SK-N-SH treated with all-trans-retinoic acid at 6 μM for 48 hours (cell line): ENCODE measurements around the gene PHKG1.
A peak's percentile ranks its signal among the peaks of the same experiment; 100 is the strongest.
"Not testable (repeated sequence)": the region's sequence is repeated elsewhere in the genome, so short reads cannot be mapped to it uniquely, and the experiment has no call there.

Source experiments
- ATAC-seq: fragments of 200-7000 bp; cut with Tn5 transposase; 3 replicates; pipeline ENCODE4 v1.9.1; 2020; ENCODE audit warnings: mild to moderate bottlenecking, moderate library complexity
- ARNTL ChIP-seq: fragments of 450-650 bp; formaldehyde crosslinking; IDR thresholded peaks from 2 replicates; pipeline ENCODE4 v1.5.0; 2020; ENCODE audit warnings: low read depth, mild to moderate bottlenecking, moderate library complexity, borderline replicate concordance
- BACH2 ChIP-seq: fragments of 250-450 bp; sonication (Bioruptor Pico); IDR thresholded peaks from 2 replicates; pipeline ENCODE4 v1.9.0; 2021; ENCODE audit warnings: mild to moderate bottlenecking, borderline replicate concordance
- GLIS3 ChIP-seq: fragments of 250-450 bp; sonication (Bioruptor Pico); IDR thresholded peaks from 2 replicates; pipeline ENCODE4 v1.5.0; 2020; ENCODE audit warnings: mild to moderate bottlenecking, moderate library complexity
- ISL1 ChIP-seq: fragments of 250-450 bp; sonication (Bioruptor Pico); IDR thresholded peaks from 2 replicates; pipeline ENCODE4 v2.1.2; 2022; ENCODE audit warnings: mild to moderate bottlenecking, moderate library complexity
- OSR1 ChIP-seq: fragments of 250-450 bp; sonication (Bioruptor Pico); IDR thresholded peaks from 2 replicates; pipeline ENCODE4 v1.8.0; 2022; ENCODE audit warnings: moderate library complexity, mild to moderate bottlenecking, inconsistent platforms
- PPARA ChIP-seq: fragments of 250-450 bp; sonication (Bioruptor Pico); IDR thresholded peaks from 2 replicates; pipeline ENCODE4 v1.5.0; 2020; ENCODE audit warnings: mild to moderate bottlenecking, borderline replicate concordance
- RARB ChIP-seq: fragments of 250-450 bp; sonication (Bioruptor Pico); IDR thresholded peaks from 2 replicates; pipeline ENCODE4 v1.8.0; 2021; ENCODE audit warnings: mild to moderate bottlenecking, moderate library complexity
- SNAI2 ChIP-seq: fragments of 250-450 bp; sonication (Bioruptor Pico); IDR thresholded peaks from 2 replicates; pipeline ENCODE4 v1.5.0; 2020; ENCODE audit warnings: mild to moderate bottlenecking, moderate library complexity
- TCF4 ChIP-seq: fragments of 250-450 bp; sonication (Bioruptor Pico); IDR thresholded peaks from 2 replicates; pipeline ENCODE4 v1.8.0; 2021; ENCODE audit warnings: mild to moderate bottlenecking, moderate library complexity, borderline replicate concordance
- TOX ChIP-seq: fragments of 250-450 bp; sonication (Bioruptor Pico); IDR thresholded peaks from 2 replicates; pipeline ENCODE4 v1.8.0; 2021; ENCODE audit warnings: mild to moderate bottlenecking, moderate library complexity, borderline replicate concordance
- ZC3H10 ChIP-seq: fragments of 250-450 bp; sonication (Bioruptor Pico); IDR thresholded peaks from 2 replicates; pipeline ENCODE4 v1.5.1; 2021; ENCODE audit warnings: mild to moderate bottlenecking, moderate library complexity
- ZFP30 ChIP-seq: fragments of 450-650 bp; formaldehyde crosslinking; IDR thresholded peaks from 2 replicates; pipeline ENCODE4 v1.5.0; 2022; ENCODE audit warnings: mild to moderate bottlenecking, moderate library complexity
- ZNF565 ChIP-seq: fragments of 450-650 bp; formaldehyde crosslinking; conservative IDR thresholded peaks from 2 replicates; pipeline ENCODE4 v1.5.0; 2020; ENCODE audit warnings: low read depth, mild to moderate bottlenecking, moderate library complexity
- ZNF70 ChIP-seq: fragments of 450-650 bp; formaldehyde crosslinking; IDR thresholded peaks from 2 replicates; pipeline ENCODE4 v1.5.0; 2020; ENCODE audit warnings: mild to moderate bottlenecking, moderate library complexity
- ZNF8 ChIP-seq: fragments of 450-650 bp; formaldehyde crosslinking; IDR thresholded peaks from 2 replicates; pipeline ENCODE4 v1.5.0; 2020; ENCODE audit warnings: mild to moderate bottlenecking, moderate library complexity
- TF ChIP-seq, protein P1 (sequence below): fragments of 250-450 bp; sonication (Bioruptor Pico); IDR thresholded peaks from 2 replicates; pipeline ENCODE4 v1.8.0; 2020; ENCODE audit warnings: mild to moderate bottlenecking, moderate library complexity, borderline replicate concordance
- TF ChIP-seq, protein P2 (sequence below): fragments of 250-450 bp; sonication (Bioruptor Pico); IDR thresholded peaks from 2 replicates; pipeline ENCODE4 v1.5.0; 2020; ENCODE audit warnings: mild to moderate bottlenecking, moderate library complexity
- TF ChIP-seq, protein P3 (sequence below): fragments of 250-450 bp; sonication (Bioruptor Pico); IDR thresholded peaks from 2 replicates; pipeline ENCODE4 v1.5.1; 2021; ENCODE audit warnings: mild to moderate bottlenecking, moderate library complexity
- TF ChIP-seq, protein P4 (sequence below): fragments of 250-450 bp; sonication (Bioruptor Pico); IDR thresholded peaks from 2 replicates; pipeline ENCODE4 v1.8.0; 2021; ENCODE audit warnings: low read depth, mild to moderate bottlenecking, moderate library complexity, borderline replicate concordance

Gene PHKG1

DNA sequence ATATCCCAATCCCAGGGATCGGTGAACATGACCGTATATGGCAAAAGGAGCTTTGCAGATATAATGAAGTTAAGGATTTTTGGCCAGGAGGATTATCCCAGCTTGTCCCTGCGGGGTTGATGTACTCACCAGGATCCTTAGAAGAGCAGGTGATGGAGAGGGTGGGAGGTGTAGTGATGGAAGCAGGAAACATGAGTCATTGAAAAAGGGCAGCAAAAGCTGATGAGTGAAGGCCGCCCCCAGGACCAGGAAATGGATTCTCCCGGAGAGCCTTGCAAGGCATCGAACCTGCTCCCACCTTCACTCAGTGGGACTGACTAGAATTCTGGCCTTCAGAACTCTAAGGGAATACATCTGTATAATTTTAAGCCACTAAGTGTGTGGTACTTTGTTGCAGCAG lies 28.7 kb upstream of the PHKG1 start:
- no peak for ATAC-seq
- TF ChIP-seq, protein P1, sequence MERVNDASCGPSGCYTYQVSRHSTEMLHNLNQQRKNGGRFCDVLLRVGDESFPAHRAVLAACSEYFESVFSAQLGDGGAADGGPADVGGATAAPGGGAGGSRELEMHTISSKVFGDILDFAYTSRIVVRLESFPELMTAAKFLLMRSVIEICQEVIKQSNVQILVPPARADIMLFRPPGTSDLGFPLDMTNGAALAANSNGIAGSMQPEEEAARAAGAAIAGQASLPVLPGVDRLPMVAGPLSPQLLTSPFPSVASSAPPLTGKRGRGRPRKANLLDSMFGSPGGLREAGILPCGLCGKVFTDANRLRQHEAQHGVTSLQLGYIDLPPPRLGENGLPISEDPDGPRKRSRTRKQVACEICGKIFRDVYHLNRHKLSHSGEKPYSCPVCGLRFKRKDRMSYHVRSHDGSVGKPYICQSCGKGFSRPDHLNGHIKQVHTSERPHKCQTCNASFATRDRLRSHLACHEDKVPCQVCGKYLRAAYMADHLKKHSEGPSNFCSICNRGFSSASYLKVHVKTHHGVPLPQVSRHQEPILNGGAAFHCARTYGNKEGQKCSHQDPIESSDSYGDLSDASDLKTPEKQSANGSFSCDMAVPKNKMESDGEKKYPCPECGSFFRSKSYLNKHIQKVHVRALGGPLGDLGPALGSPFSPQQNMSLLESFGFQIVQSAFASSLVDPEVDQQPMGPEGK (CRISPR knock-in tag) = no peak
- TF ChIP-seq BACH2 (no peak), PPARA (CRISPR knock-in tag) (no peak)
- TF ChIP-seq, protein P2, sequence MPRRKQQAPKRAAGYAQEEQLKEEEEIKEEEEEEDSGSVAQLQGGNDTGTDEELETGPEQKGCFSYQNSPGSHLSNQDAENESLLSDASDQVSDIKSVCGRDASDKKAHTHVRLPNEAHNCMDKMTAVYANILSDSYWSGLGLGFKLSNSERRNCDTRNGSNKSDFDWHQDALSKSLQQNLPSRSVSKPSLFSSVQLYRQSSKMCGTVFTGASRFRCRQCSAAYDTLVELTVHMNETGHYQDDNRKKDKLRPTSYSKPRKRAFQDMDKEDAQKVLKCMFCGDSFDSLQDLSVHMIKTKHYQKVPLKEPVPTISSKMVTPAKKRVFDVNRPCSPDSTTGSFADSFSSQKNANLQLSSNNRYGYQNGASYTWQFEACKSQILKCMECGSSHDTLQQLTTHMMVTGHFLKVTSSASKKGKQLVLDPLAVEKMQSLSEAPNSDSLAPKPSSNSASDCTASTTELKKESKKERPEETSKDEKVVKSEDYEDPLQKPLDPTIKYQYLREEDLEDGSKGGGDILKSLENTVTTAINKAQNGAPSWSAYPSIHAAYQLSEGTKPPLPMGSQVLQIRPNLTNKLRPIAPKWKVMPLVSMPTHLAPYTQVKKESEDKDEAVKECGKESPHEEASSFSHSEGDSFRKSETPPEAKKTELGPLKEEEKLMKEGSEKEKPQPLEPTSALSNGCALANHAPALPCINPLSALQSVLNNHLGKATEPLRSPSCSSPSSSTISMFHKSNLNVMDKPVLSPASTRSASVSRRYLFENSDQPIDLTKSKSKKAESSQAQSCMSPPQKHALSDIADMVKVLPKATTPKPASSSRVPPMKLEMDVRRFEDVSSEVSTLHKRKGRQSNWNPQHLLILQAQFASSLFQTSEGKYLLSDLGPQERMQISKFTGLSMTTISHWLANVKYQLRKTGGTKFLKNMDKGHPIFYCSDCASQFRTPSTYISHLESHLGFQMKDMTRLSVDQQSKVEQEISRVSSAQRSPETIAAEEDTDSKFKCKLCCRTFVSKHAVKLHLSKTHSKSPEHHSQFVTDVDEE (CRISPR knock-in tag) = no peak
- TF ChIP-seq, all 23 proteins: peak for 0

DNA sequence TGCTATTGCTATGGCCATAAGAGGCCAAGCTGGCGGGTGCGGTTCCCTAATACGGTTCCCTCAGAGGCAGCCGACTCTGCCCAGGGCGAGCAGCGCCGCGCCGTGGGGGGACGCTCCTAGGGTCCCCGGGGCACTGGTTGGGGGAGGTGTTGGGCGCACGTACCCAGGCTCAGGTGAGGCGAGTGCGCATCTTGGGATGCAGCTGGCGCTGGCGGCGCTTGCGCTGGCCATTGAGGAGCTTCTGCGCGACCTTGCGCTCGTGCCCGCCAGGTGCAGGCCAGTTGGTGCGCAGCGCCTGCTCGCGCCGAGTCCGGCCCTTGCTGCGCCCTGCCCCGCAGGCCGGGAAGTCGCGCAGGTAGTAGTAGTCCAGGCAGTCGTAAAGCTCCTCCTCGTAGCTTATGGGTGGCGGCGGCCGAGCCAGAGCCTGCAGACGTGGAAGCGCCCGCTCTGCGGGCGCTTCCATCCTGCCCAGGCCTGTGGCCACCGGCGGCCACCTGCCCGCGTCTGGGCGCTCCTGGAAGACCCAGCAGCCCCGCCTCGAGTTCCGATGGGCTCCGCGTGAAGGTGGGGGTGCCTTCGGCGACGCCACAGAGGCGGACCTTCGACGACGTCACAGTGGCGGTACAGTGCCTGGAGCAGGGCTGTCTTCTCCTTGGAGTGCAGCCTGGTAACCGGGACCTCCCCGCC lies 23.2 kb upstream of the PHKG1 start, which contains the start of gene NUPR2:
Gene NUPR2 (minus strand): TSS at position 566 of the 687 bp plus-strand sequence. CDS start 103 bp downstream, at position 463.
- peak; percentile 40 for ATAC-seq
- TF ChIP-seq ZNF8 (CRISPR knock-in tag) = no peak
- TF ChIP-seq ZFP30 (CRISPR knock-in tag) = no peak
- TF ChIP-seq GLIS3 (CRISPR knock-in tag) = no peak
- no peak for TF ChIP-seq SNAI2
- no peak for TF ChIP-seq TOX (CRISPR knock-in tag)
- TF ChIP-seq ZNF70 (CRISPR knock-in tag) = no peak
- no peak for TF ChIP-seq TCF4 (CRISPR knock-in tag)
- TF ChIP-seq, protein P2 (CRISPR knock-in tag) = no peak
- TF ChIP-seq ZC3H10 = no peak
- no peak for TF ChIP-seq RARB (CRISPR knock-in tag)
- TF ChIP-seq, protein P3, sequence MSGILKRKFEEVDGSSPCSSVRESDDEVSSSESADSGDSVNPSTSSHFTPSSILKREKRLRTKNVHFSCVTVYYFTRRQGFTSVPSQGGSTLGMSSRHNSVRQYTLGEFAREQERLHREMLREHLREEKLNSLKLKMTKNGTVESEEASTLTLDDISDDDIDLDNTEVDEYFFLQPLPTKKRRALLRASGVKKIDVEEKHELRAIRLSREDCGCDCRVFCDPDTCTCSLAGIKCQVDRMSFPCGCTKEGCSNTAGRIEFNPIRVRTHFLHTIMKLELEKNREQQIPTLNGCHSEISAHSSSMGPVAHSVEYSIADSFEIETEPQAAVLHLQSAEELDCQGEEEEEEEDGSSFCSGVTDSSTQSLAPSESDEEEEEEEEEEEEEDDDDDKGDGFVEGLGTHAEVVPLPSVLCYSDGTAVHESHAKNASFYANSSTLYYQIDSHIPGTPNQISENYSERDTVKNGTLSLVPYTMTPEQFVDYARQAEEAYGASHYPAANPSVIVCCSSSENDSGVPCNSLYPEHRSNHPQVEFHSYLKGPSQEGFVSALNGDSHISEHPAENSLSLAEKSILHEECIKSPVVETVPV (CRISPR knock-in tag) = no peak
- TF ChIP-seq ZNF565 = no peak
- TF ChIP-seq, protein P4, sequence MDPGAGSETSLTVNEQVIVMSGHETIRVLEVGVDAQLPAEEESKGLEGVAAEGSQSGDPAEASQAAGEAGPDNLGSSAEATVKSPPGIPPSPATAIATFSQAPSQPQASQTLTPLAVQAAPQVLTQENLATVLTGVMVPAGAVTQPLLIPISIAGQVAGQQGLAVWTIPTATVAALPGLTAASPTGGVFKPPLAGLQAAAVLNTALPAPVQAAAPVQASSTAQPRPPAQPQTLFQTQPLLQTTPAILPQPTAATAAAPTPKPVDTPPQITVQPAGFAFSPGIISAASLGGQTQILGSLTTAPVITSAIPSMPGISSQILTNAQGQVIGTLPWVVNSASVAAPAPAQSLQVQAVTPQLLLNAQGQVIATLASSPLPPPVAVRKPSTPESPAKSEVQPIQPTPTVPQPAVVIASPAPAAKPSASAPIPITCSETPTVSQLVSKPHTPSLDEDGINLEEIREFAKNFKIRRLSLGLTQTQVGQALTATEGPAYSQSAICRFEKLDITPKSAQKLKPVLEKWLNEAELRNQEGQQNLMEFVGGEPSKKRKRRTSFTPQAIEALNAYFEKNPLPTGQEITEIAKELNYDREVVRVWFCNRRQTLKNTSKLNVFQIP (CRISPR knock-in tag) = no peak
- TF ChIP-seq OSR1 (CRISPR knock-in tag) = no peak
- no peak for TF ChIP-seq ARNTL
- no peak for TF ChIP-seq ISL1 (CRISPR knock-in tag)
- TF ChIP-seq, protein P1 (CRISPR knock-in tag) = no peak

DNA sequence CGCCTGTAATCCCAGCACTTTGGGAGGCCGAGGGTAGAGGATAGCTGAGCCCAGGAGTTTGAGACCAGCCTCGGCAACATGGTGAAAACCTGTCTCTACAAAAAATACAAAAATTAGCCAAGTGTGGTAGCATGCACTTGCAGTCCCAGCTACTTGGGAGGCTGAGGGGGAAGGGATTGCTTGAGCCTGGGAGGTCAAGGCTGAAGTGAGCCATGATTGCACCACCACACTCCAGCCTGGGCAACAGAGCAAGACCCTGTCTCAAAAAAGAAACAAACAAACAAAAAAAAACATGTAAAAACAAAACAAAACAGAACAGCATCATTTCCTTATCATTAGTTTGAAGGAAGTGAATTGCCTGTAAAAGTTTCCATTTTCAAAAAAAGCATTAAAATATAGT lies 19.5 kb upstream of the PHKG1 start:
- not testable (repeated sequence) for ATAC-seq
